HG03095 (cell line): Measurements from ENCODE around the gene PEX26.
"Not testable (repeated sequence)": the region's sequence is repeated elsewhere in the genome, so short reads cannot be mapped to it uniquely, and the experiment has no call there.

ENCODE experiments used
- ATAC-seq: cut with Tn5 transposase; IDR thresholded peaks from one replicate; pipeline ENCODE4 v1.9.1; 2021; ENCODE audit warnings: moderate library complexity; ENCODE audit not compliant: unreplicated experiment

The PEX26 gene

GRCh38 chr22:18056161-18056666 is 21.6 kb upstream of the PEX26 start:
- ATAC-seq, result no peak

GRCh38 chr22:18056807-18057474 is 20.8 kb upstream of the PEX26 start:
- ATAC-seq, result peak; percentile 62

- peak; percentile 64 for ATAC-seq
Measured at GRCh38 chr22:18057568-18058209, 20.1 kb upstream of the PEX26 start.

- ATAC-seq, result no peak
Measured at GRCh38 chr22:18058371-18059093, 19.3 kb upstream of the PEX26 start.

- no peak for ATAC-seq
Measured at GRCh38 chr22:18059094-18059417, 18.7 kb upstream of the PEX26 start.

GRCh38 chr22:18059473-18059872 is 18.3 kb upstream of the PEX26 start:
- no peak for ATAC-seq

- ATAC-seq, result no peak
Measured at GRCh38 chr22:18059991-18060390, 17.8 kb upstream of the PEX26 start.

- no peak for ATAC-seq
Measured at GRCh38 chr22:18060646-18061620, 16.9 kb upstream of the PEX26 start.

GRCh38 chr22:18062421-18062820 is 15.4 kb upstream of the PEX26 start:
- no peak for ATAC-seq

GRCh38 chr22:18063306-18063705 is 14.5 kb upstream of the PEX26 start:
- ATAC-seq, result no peak

- not testable (repeated sequence) for ATAC-seq
Measured at GRCh38 chr22:18063715-18064114, 14.1 kb upstream of the PEX26 start.

- no peak for ATAC-seq
Measured at GRCh38 chr22:18064636-18065035, 13.2 kb upstream of the PEX26 start.

- no peak for ATAC-seq
Measured at GRCh38 chr22:18065256-18065655, 12.5 kb upstream of the PEX26 start.

GRCh38 chr22:18066181-18066859 is 11.5 kb upstream of the PEX26 start:
- ATAC-seq, result no peak

- ATAC-seq, result no peak
Measured at GRCh38 chr22:18067121-18067520, 10.7 kb upstream of the PEX26 start.

- ATAC-seq, result no peak
Measured at GRCh38 chr22:18067548-18068341, 10.0 kb upstream of the PEX26 start.

GRCh38 chr22:18068381-18068988 is 9.3 kb upstream of the PEX26 start:
- no peak for ATAC-seq

GRCh38 chr22:18069041-18069440 is 8.7 kb upstream of the PEX26 start:
- no peak for ATAC-seq

- ATAC-seq, result no peak
Measured at GRCh38 chr22:18070041-18070440, 7.7 kb upstream of the PEX26 start.
